Uterus (tissue), 2 donors: ENCODE measurements around the gene THSD7B.

ENCODE experiments used
- POLR2A ChIP-seq, 2 donors: fragments of 450-650 bp; IDR thresholded peaks; one replicate each; pipeline ENCODE4 v1.6.1; 2016; ENCODE audit warnings: antibody characterized with exemption in 2 of 2, mild to moderate bottlenecking in 1 of 2, moderate library complexity in 1 of 2
- TF ChIP-seq, protein P1 (sequence below), 4 experiments: fragments of 200-600 bp in 2 of 4; fragments of 450-650 bp in 2 of 4; sonication (generic) in 2 of 4; IDR thresholded peaks; one replicate each; pipeline ENCODE4 v1.5.1; 2016 to 2019; ENCODE audit warnings: antibody characterized with exemption in 4 of 4, mild to moderate bottlenecking in 2 of 4, moderate library complexity in 1 of 4

DNA sequence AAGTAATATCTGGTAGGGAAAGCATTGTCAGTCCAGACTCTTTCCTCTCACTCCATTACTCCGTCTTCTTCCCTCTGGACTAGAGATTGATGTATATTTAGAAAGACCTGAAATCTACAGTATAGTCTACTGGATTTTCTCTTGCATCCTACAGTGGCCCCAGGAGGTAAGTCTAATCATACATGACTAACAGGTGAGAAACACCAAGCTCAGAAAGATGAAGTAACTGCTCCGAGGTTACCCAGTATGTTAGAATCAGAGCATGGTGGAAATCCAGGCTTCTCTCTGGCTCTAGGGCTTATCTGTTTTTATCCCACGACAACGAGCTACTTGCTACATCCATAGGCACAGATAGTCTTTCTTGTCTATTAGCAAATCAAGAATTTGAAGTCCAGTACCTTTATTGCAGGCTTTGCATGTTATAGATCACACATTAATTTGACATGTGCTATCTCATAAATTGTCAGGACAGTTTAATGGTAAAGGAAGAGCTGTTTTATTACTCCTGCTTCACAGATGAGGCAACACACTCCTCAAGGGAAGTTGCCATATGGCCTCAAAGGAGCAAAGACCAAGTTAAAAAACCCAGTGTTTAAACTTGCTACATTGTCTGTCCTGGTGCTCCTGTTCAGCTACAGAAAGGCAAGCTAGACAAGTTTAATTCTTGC is 484.3 kb downstream of the THSD7B start:
- TF ChIP-seq, protein P1, sequence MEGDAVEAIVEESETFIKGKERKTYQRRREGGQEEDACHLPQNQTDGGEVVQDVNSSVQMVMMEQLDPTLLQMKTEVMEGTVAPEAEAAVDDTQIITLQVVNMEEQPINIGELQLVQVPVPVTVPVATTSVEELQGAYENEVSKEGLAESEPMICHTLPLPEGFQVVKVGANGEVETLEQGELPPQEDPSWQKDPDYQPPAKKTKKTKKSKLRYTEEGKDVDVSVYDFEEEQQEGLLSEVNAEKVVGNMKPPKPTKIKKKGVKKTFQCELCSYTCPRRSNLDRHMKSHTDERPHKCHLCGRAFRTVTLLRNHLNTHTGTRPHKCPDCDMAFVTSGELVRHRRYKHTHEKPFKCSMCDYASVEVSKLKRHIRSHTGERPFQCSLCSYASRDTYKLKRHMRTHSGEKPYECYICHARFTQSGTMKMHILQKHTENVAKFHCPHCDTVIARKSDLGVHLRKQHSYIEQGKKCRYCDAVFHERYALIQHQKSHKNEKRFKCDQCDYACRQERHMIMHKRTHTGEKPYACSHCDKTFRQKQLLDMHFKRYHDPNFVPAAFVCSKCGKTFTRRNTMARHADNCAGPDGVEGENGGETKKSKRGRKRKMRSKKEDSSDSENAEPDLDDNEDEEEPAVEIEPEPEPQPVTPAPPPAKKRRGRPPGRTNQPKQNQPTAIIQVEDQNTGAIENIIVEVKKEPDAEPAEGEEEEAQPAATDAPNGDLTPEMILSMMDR (IDR thresholded peaks at IDR 0.05) = no peak
- TF ChIP-seq POLR2A (IDR thresholded peaks at IDR 0.05) = no peak
